ENCODE results near the gene TICRR. TPM values are rescaled to one million over a fixed set of nuclear protein-coding genes. Genes with fewer than 3 reads are reported as not detected.

TICRR gene
- total RNA-seq, 1 experiment from 2014 or later = 23.6 TPM

DNA sequence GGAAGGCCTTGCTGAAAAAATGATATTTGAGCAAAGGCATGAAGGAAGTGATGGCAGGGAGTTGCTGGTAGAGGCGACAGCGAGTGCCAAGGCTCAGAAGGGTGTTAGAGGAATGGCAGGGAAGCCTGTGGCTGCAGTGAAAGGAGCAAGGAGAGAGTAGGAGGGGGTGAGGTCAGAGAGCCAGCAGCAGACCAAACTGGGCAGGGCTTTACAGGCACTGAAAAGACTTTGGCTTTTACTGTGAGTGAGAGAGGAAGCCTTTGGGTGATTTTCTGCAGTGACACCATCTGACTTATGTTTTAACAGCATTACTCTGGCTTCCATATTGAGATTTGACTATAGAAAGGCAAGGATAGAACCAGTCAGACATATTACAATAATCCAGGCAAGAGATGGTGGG is 11.4 kb downstream of the TICRR start:
- Histone ChIP-seq H3K27me3 (ENCODE audit: insufficient read depth, low read depth) (no peaks in the 10 kb centered on the region), H3K4me3 (no peak overlapping the region), H4K20me1 (ENCODE audit: insufficient read depth) (no peaks in the 10 kb centered on the region; the same call in 1 of the 2 replicates), H3F3A (ENCODE audit: insufficient read depth, low read depth) (no peaks in the 10 kb centered on the region), H3K36me3 (ENCODE audit: low read depth) (peaks cover 21% of the 10 kb centered on the region), H3K9me2 (ENCODE audit: insufficient read depth) (no peaks in the 10 kb centered on the region), H3K9me3 (ENCODE audit: insufficient read depth, low read depth) (no peaks in the 10 kb centered on the region), H3K79me2 (ENCODE audit: low read depth) (peaks cover 21% of the 10 kb centered on the region), H2AFZ (no peak overlapping the region), H3K4me1 (replicated peaks; ENCODE audit: insufficient read depth) (no peaks in the 10 kb centered on the region), H3K4me2 (no peak overlapping the region), H3K27ac (no peak overlapping the region)
- ChIA-PET POLR2A (ENCODE audit: unreplicated experiment) (no interaction called here), CTCF (no interaction called here)
- intact Hi-C loops (cut with micrococcal nuclease; ENCODE audit: unreplicated experiment) = no loop called here
- TF ChIP-seq EZH2 (IDR thresholded peaks at IDR 0.05; ENCODE audit: low read depth) = no peak
- TF ChIP-seq, protein P1, sequence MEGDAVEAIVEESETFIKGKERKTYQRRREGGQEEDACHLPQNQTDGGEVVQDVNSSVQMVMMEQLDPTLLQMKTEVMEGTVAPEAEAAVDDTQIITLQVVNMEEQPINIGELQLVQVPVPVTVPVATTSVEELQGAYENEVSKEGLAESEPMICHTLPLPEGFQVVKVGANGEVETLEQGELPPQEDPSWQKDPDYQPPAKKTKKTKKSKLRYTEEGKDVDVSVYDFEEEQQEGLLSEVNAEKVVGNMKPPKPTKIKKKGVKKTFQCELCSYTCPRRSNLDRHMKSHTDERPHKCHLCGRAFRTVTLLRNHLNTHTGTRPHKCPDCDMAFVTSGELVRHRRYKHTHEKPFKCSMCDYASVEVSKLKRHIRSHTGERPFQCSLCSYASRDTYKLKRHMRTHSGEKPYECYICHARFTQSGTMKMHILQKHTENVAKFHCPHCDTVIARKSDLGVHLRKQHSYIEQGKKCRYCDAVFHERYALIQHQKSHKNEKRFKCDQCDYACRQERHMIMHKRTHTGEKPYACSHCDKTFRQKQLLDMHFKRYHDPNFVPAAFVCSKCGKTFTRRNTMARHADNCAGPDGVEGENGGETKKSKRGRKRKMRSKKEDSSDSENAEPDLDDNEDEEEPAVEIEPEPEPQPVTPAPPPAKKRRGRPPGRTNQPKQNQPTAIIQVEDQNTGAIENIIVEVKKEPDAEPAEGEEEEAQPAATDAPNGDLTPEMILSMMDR (conservative IDR thresholded peaks at IDR 0.05) = no peak
- no peak for DNase-seq
- no TSS peak for BruUV-seq (replicated peaks)

DNA sequence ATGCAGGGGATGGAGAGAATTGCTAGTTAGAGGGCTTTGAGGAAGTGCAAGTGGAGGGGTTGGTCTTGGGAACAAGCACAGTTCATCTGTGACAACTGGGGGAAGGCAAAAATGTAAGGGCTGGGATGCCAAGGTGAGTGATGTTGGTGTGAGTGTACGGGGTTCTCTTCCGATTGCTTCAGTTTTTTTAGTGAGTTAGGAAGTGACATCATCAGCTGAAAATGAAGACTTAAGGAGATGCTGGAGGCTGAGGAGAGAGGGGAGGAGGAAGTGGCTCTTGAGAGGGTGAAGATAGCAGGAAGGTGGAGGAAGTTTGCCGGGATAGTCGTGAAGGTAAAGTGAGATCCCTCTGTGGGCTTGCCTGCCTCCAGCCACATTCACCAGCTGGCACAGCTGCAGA is 12.7 kb downstream of the TICRR start:
- Histone ChIP-seq H3K4me1 (replicated peaks; ENCODE audit: insufficient read depth) (no peaks in the 10 kb centered on the region), H3K4me3 (no peak overlapping the region), H4K20me1 (ENCODE audit: insufficient read depth) (no peaks in the 10 kb centered on the region; the same call in 1 of the 2 replicates), H3K27me3 (ENCODE audit: insufficient read depth, low read depth) (no peaks in the 10 kb centered on the region), H3K36me3 (ENCODE audit: low read depth) (peaks cover 25% of the 10 kb centered on the region), H3K9me2 (ENCODE audit: insufficient read depth) (no peaks in the 10 kb centered on the region), H3K4me2 (no peak overlapping the region), H2AFZ (no peak overlapping the region), H3K9me3 (ENCODE audit: insufficient read depth, low read depth) (no peaks in the 10 kb centered on the region), H3F3A (ENCODE audit: insufficient read depth, low read depth) (no peaks in the 10 kb centered on the region), H3K27ac (no peak overlapping the region), H3K79me2 (ENCODE audit: low read depth) (peaks cover 11% of the 10 kb centered on the region)
- no TSS peak for BruUV-seq (replicated peaks)
- ChIA-PET POLR2A (ENCODE audit: unreplicated experiment) (no interaction called here), CTCF (no interaction called here)
- no peak for DNase-seq
- intact Hi-C loops (cut with micrococcal nuclease; ENCODE audit: unreplicated experiment) = no loop called here
- TF ChIP-seq, protein P1 (conservative IDR thresholded peaks at IDR 0.05) = no peak
- no peak for TF ChIP-seq EZH2 (IDR thresholded peaks at IDR 0.05; ENCODE audit: low read depth)

DNA sequence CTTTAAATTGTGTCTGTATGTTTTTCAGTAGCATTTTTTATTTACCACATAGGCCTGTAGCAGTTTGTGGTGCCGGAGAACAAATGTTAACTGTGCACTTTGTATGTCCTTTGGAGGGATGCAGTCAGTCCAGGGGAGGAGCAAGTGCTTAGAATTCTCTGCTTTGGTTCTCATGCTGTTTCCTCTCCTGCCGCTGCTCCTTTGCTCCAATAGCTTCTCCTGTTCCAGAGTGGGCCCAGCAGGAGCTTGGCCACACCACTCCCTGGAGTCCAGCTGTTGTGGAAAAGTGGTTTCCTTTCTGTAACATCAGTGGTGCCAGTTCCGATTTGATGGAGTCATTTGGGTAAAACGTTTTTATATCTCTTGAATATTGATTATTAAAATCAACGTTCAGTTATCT is 16.6 kb downstream of the TICRR start:
- Histone ChIP-seq H3F3A (ENCODE audit: insufficient read depth, low read depth) (no peaks in the 10 kb centered on the region; the same call in 1 of the 2 replicates), H3K27ac (no peak overlapping the region), H3K4me1 (replicated peaks; ENCODE audit: insufficient read depth) (no peaks in the 10 kb centered on the region), H3K79me2 (ENCODE audit: low read depth) (no peaks in the 10 kb centered on the region), H3K4me2 (no peak overlapping the region), H4K20me1 (ENCODE audit: insufficient read depth) (no peaks in the 10 kb centered on the region), H3K4me3 (no peak overlapping the region), H3K27me3 (ENCODE audit: insufficient read depth, low read depth) (no peaks in the 10 kb centered on the region), H3K9me3 (ENCODE audit: insufficient read depth, low read depth) (no peaks in the 10 kb centered on the region), H3K36me3 (ENCODE audit: low read depth) (peaks cover 31% of the 10 kb centered on the region), H3K9me2 (ENCODE audit: insufficient read depth) (no peaks in the 10 kb centered on the region), H2AFZ (no peak overlapping the region)
- CTCF ChIA-PET = interaction anchor here (0.6 kb wide), 1 partner anchor 283 kb away, joined by 5 read pairs; no protein-coding TSS in a partner anchor
- BruUV-seq (replicated peaks) = no TSS peak
- POLR2A ChIA-PET (ENCODE audit: unreplicated experiment) = no interaction called here
- intact Hi-C loops (cut with micrococcal nuclease; ENCODE audit: unreplicated experiment) = no loop called here
- TF ChIP-seq, protein P1 (conservative IDR thresholded peaks at IDR 0.05) = no peak
- TF ChIP-seq EZH2 (IDR thresholded peaks at IDR 0.05; ENCODE audit: low read depth) = no peak
- no peak for DNase-seq
